Measurements from ENCODE around the gene AMFR. TPM values are rescaled to one million over a fixed set of nuclear protein-coding genes. Genes with fewer than 3 reads are reported as not detected.

The AMFR gene
- total RNA-seq, 1 experiment from 2014 or later, result 31.7 TPM

DNA sequence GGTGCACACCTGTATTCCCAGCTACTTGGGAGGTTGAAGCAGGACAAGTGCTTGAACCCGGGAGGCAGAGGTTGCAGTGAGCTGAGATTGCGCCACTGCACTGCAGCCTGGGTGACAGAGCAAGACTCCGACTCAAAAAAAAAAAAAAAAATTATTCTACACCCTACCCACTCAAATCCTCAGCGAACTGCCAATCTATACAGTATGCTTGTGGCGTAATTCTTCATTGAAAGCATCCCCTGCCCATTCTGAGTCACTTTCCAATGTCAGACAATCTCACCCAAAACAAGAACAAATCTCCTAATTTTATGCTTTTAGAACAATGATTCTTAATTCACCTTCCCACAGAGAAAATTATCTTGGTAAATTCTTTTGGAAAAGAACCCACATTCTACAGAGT is 12.0 kb downstream of the AMFR start:
- TF ChIP-seq ZNF423 (CRISPR knock-in tag; IDR thresholded peaks at IDR 0.05), result no peak
- TF ChIP-seq, protein P1, sequence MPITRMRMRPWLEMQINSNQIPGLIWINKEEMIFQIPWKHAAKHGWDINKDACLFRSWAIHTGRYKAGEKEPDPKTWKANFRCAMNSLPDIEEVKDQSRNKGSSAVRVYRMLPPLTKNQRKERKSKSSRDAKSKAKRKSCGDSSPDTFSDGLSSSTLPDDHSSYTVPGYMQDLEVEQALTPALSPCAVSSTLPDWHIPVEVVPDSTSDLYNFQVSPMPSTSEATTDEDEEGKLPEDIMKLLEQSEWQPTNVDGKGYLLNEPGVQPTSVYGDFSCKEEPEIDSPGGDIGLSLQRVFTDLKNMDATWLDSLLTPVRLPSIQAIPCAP (CRISPR knock-in tag; IDR thresholded peaks at IDR 0.05), result no peak
- no peak for TF ChIP-seq SMAD3 (CRISPR knock-in tag; IDR thresholded peaks at IDR 0.05; ENCODE audit: borderline replicate concordance)
- TF ChIP-seq NFYB (CRISPR knock-in tag; conservative IDR thresholded peaks at IDR 0.05; ENCODE audit: low read depth), result no peak
- TF ChIP-seq JUN (CRISPR knock-in tag; IDR thresholded peaks at IDR 0.05), result no peak
- TF ChIP-seq, protein P2, sequence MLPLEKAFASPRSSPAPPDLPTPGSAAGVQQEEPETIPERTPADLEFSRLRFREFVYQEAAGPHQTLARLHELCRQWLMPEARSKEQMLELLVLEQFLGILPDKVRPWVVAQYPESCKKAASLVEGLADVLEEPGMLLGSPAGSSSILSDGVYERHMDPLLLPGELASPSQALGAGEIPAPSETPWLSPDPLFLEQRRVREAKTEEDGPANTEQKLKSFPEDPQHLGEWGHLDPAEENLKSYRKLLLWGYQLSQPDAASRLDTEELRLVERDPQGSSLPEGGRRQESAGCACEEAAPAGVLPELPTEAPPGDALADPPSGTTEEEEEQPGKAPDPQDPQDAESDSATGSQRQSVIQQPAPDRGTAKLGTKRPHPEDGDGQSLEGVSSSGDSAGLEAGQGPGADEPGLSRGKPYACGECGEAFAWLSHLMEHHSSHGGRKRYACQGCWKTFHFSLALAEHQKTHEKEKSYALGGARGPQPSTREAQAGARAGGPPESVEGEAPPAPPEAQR (CRISPR knock-in tag; IDR thresholded peaks at IDR 0.05), result no peak
- TF ChIP-seq, protein P3, sequence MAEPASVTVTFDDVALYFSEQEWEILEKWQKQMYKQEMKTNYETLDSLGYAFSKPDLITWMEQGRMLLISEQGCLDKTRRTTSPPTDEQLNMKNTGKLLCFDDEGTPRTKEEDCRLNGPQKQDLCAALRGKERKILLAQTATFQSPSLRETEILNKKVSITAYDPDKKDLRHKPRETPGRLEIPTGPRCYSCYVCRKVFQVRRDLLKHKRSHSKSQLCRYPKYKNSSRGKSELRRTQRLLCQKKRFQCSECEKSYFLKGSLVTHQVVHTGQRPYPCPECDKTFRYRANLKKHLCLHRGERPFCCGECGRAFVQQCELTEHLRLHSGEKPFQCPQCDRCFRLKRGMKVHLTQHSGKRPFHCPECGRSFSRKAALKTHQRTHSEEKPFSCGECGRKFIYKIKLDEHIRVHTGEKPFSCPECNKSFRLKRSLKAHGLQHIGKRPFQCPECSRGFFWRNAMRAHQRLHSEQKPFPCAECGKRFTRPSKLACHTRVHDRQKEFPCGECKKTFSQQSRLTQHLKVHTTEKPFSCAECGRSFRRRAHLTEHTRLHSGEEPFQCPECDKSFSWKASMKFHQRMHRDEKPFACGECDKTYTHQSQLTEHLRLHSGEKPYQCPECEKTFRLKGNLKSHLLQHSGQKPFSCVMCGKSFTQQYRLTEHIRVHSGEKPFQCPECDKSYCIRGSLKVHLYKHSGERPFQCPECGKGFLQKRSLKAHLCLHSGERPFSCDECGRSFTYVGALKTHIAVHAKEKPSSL (CRISPR knock-in tag; conservative IDR thresholded peaks at IDR 0.05), result no peak
- TF ChIP-seq, protein P4, sequence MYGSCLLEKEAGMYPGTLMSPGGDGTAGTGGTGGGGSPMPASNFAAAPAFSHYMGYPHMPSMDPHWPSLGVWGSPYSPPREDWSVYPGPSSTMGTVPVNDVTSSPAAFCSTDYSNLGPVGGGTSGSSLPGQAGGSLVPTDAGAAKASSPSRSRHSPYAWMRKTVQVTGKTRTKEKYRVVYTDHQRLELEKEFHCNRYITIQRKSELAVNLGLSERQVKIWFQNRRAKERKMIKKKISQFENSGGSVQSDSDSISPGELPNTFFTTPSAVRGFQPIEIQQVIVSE (CRISPR knock-in tag; IDR thresholded peaks at IDR 0.05; ENCODE audit: borderline replicate concordance), result no peak
- no peak for TF ChIP-seq FOXP1 (CRISPR knock-in tag; IDR thresholded peaks at IDR 0.05; ENCODE audit: borderline replicate concordance)
- TF ChIP-seq, protein P5, sequence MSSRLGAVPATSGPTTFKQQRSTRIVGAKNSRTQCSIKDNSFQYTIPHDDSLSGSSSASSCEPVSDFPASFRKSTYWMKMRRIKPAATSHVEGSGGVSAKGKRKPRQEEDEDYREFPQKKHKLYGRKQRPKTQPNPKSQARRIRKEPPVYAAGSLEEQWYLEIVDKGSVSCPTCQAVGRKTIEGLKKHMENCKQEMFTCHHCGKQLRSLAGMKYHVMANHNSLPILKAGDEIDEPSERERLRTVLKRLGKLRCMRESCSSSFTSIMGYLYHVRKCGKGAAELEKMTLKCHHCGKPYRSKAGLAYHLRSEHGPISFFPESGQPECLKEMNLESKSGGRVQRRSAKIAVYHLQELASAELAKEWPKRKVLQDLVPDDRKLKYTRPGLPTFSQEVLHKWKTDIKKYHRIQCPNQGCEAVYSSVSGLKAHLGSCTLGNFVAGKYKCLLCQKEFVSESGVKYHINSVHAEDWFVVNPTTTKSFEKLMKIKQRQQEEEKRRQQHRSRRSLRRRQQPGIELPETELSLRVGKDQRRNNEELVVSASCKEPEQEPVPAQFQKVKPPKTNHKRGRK (CRISPR knock-in tag; IDR thresholded peaks at IDR 0.05; ENCODE audit: borderline replicate concordance), result no peak
- no peak for TF ChIP-seq ESRRA (CRISPR knock-in tag; IDR thresholded peaks at IDR 0.05; ENCODE audit: borderline replicate concordance)
- no peak for TF ChIP-seq IRF2 (CRISPR knock-in tag; IDR thresholded peaks at IDR 0.05; ENCODE audit: borderline replicate concordance, low read depth)
- TF ChIP-seq, protein P6, sequence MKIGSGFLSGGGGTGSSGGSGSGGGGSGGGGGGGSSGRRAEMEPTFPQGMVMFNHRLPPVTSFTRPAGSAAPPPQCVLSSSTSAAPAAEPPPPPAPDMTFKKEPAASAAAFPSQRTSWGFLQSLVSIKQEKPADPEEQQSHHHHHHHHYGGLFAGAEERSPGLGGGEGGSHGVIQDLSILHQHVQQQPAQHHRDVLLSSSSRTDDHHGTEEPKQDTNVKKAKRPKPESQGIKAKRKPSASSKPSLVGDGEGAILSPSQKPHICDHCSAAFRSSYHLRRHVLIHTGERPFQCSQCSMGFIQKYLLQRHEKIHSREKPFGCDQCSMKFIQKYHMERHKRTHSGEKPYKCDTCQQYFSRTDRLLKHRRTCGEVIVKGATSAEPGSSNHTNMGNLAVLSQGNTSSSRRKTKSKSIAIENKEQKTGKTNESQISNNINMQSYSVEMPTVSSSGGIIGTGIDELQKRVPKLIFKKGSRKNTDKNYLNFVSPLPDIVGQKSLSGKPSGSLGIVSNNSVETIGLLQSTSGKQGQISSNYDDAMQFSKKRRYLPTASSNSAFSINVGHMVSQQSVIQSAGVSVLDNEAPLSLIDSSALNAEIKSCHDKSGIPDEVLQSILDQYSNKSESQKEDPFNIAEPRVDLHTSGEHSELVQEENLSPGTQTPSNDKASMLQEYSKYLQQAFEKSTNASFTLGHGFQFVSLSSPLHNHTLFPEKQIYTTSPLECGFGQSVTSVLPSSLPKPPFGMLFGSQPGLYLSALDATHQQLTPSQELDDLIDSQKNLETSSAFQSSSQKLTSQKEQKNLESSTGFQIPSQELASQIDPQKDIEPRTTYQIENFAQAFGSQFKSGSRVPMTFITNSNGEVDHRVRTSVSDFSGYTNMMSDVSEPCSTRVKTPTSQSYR (CRISPR knock-in tag; IDR thresholded peaks at IDR 0.05), result no peak
- no peak for TF ChIP-seq ZNF317 (CRISPR knock-in tag; IDR thresholded peaks at IDR 0.05; ENCODE audit: borderline replicate concordance, low read depth)
- no peak for TF ChIP-seq KAT7 (CRISPR knock-in tag; IDR thresholded peaks at IDR 0.05; ENCODE audit: borderline replicate concordance)
- no peak for TF ChIP-seq FOXK1 (CRISPR knock-in tag; IDR thresholded peaks at IDR 0.05)
- TF ChIP-seq, protein P7, sequence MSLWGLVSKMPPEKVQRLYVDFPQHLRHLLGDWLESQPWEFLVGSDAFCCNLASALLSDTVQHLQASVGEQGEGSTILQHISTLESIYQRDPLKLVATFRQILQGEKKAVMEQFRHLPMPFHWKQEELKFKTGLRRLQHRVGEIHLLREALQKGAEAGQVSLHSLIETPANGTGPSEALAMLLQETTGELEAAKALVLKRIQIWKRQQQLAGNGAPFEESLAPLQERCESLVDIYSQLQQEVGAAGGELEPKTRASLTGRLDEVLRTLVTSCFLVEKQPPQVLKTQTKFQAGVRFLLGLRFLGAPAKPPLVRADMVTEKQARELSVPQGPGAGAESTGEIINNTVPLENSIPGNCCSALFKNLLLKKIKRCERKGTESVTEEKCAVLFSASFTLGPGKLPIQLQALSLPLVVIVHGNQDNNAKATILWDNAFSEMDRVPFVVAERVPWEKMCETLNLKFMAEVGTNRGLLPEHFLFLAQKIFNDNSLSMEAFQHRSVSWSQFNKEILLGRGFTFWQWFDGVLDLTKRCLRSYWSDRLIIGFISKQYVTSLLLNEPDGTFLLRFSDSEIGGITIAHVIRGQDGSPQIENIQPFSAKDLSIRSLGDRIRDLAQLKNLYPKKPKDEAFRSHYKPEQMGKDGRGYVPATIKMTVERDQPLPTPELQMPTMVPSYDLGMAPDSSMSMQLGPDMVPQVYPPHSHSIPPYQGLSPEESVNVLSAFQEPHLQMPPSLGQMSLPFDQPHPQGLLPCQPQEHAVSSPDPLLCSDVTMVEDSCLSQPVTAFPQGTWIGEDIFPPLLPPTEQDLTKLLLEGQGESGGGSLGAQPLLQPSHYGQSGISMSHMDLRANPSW (CRISPR knock-in tag; conservative IDR thresholded peaks at IDR 0.05; ENCODE audit: low read depth), result no peak
- TF ChIP-seq, protein P8, sequence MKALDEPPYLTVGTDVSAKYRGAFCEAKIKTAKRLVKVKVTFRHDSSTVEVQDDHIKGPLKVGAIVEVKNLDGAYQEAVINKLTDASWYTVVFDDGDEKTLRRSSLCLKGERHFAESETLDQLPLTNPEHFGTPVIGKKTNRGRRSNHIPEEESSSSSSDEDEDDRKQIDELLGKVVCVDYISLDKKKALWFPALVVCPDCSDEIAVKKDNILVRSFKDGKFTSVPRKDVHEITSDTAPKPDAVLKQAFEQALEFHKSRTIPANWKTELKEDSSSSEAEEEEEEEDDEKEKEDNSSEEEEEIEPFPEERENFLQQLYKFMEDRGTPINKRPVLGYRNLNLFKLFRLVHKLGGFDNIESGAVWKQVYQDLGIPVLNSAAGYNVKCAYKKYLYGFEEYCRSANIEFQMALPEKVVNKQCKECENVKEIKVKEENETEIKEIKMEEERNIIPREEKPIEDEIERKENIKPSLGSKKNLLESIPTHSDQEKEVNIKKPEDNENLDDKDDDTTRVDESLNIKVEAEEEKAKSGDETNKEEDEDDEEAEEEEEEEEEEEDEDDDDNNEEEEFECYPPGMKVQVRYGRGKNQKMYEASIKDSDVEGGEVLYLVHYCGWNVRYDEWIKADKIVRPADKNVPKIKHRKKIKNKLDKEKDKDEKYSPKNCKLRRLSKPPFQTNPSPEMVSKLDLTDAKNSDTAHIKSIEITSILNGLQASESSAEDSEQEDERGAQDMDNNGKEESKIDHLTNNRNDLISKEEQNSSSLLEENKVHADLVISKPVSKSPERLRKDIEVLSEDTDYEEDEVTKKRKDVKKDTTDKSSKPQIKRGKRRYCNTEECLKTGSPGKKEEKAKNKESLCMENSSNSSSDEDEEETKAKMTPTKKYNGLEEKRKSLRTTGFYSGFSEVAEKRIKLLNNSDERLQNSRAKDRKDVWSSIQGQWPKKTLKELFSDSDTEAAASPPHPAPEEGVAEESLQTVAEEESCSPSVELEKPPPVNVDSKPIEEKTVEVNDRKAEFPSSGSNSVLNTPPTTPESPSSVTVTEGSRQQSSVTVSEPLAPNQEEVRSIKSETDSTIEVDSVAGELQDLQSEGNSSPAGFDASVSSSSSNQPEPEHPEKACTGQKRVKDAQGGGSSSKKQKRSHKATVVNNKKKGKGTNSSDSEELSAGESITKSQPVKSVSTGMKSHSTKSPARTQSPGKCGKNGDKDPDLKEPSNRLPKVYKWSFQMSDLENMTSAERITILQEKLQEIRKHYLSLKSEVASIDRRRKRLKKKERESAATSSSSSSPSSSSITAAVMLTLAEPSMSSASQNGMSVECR (CRISPR knock-in tag; IDR thresholded peaks at IDR 0.05; ENCODE audit: borderline replicate concordance), result no peak
- Mint-ChIP-seq H3K9me3 (0 out of 2 replicates have a peak, but pooled peaks cover 7% of the 10 kb centered on the region), H3K4me1 (peaks cover 20% of the 10 kb centered on the region), H3K36me3 (peaks cover 22% of the 10 kb centered on the region), H3K27ac (no peak overlapping the region), H3K4me3 (no peak overlapping the region), H3K27me3 (ENCODE audit: low read depth) (no peaks in the 10 kb centered on the region)
- CTCF ChIA-PET, result interaction anchor here (0.6 to 1.9 kb wide), 2 partner anchors 12 to 52 kb away, joined by 3 to 6 read pairs; no protein-coding TSS in a partner anchor
- ATAC-seq (no peak), DNase-seq (ENCODE audit: low spot score) (no peak)
- POLR2A ChIA-PET, result no interaction called here

Data from WTC11 (cell line).